GM23338 (cell line): ENCODE results near the gene SARNP.

Experiments
- EZH2 ChIP-seq: fragments of 200-600 bp; sonication (generic); IDR thresholded peaks from one replicate; pipeline ENCODE4 v1.8.0; 2017; ENCODE audit warnings: antibody characterized with exemption, mild to moderate bottlenecking, low read depth; ENCODE audit not compliant: unreplicated experiment
- EZH2phosphoT487 ChIP-seq: fragments of 200-600 bp; sonication (generic); IDR thresholded peaks from one replicate; pipeline ENCODE4 v1.8.1; 2018; ENCODE audit warnings: antibody characterized with exemption; ENCODE audit not compliant: unreplicated experiment
- JUNB ChIP-seq: IDR thresholded peaks from one replicate; pipeline ENCODE4 v1.6.1; 2016; ENCODE audit warnings: antibody characterized with exemption; ENCODE audit not compliant: unreplicated experiment
- POLR2AphosphoS5 ChIP-seq: IDR thresholded peaks from 2 replicates; pipeline ENCODE4 v1.6.1; 2016; ENCODE audit warnings: antibody characterized with exemption, low read depth
- TF ChIP-seq, protein P1 (sequence below), 2 experiments: fragments of 200-600 bp in 1 of 2; sonication (generic) in 1 of 2; conservative IDR thresholded peaks; 2 replicates each; pipeline versions ENCODE4 v1.5.1 to v1.6.1; 2016 to 2017; ENCODE audit warnings: antibody characterized with exemption in 2 of 2, low read depth in 2 of 2, mild to moderate bottlenecking in 2 of 2, moderate library complexity in 1 of 2
- TF ChIP-seq, protein P2 (sequence below): IDR thresholded peaks from one replicate; pipeline ENCODE4 v1.6.1; 2018; ENCODE audit warnings: antibody characterized with exemption; ENCODE audit not compliant: unreplicated experiment

DNA sequence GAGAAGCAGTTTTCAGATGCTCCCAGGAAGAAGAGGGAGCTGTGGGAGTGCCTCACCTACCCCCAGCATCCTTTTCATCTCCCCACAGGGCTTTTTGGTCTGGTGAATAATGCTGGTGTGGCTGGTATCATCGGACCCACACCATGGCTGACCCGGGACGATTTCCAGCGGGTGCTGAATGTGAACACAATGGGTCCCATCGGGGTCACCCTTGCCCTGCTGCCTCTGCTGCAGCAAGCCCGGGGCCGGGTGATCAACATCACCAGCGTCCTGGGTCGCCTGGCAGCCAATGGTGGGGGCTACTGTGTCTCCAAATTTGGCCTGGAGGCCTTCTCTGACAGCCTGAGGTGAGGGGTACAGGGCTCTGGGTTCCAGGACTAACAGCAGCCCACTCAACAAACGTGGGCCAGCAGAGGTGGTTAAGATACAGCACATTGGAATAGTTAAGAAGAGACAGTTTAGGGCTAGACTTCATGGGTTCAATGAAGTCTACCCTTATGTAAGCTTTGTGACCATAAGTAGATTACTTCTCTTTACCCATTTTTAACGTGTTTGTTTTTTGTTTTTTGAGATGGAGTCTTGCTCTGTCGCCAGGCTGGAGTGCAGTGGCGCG lies 95.8 kb downstream of the SARNP start:
- TF ChIP-seq, protein P1, sequence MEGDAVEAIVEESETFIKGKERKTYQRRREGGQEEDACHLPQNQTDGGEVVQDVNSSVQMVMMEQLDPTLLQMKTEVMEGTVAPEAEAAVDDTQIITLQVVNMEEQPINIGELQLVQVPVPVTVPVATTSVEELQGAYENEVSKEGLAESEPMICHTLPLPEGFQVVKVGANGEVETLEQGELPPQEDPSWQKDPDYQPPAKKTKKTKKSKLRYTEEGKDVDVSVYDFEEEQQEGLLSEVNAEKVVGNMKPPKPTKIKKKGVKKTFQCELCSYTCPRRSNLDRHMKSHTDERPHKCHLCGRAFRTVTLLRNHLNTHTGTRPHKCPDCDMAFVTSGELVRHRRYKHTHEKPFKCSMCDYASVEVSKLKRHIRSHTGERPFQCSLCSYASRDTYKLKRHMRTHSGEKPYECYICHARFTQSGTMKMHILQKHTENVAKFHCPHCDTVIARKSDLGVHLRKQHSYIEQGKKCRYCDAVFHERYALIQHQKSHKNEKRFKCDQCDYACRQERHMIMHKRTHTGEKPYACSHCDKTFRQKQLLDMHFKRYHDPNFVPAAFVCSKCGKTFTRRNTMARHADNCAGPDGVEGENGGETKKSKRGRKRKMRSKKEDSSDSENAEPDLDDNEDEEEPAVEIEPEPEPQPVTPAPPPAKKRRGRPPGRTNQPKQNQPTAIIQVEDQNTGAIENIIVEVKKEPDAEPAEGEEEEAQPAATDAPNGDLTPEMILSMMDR (conservative IDR thresholded peaks at IDR 0.05; ENCODE audit: low read depth in 2 of 2), result no peak
- TF ChIP-seq POLR2AphosphoS5 (peak; percentile 7; the same call in 1 of the 2 replicates), EZH2phosphoT487 (no peak), JUNB (no peak), EZH2 (no peak)
- TF ChIP-seq, protein P2, sequence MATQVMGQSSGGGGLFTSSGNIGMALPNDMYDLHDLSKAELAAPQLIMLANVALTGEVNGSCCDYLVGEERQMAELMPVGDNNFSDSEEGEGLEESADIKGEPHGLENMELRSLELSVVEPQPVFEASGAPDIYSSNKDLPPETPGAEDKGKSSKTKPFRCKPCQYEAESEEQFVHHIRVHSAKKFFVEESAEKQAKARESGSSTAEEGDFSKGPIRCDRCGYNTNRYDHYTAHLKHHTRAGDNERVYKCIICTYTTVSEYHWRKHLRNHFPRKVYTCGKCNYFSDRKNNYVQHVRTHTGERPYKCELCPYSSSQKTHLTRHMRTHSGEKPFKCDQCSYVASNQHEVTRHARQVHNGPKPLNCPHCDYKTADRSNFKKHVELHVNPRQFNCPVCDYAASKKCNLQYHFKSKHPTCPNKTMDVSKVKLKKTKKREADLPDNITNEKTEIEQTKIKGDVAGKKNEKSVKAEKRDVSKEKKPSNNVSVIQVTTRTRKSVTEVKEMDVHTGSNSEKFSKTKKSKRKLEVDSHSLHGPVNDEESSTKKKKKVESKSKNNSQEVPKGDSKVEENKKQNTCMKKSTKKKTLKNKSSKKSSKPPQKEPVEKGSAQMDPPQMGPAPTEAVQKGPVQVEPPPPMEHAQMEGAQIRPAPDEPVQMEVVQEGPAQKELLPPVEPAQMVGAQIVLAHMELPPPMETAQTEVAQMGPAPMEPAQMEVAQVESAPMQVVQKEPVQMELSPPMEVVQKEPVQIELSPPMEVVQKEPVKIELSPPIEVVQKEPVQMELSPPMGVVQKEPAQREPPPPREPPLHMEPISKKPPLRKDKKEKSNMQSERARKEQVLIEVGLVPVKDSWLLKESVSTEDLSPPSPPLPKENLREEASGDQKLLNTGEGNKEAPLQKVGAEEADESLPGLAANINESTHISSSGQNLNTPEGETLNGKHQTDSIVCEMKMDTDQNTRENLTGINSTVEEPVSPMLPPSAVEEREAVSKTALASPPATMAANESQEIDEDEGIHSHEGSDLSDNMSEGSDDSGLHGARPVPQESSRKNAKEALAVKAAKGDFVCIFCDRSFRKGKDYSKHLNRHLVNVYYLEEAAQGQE, result no peak
